ENCODE results near the gene RUNX2.

DNA sequence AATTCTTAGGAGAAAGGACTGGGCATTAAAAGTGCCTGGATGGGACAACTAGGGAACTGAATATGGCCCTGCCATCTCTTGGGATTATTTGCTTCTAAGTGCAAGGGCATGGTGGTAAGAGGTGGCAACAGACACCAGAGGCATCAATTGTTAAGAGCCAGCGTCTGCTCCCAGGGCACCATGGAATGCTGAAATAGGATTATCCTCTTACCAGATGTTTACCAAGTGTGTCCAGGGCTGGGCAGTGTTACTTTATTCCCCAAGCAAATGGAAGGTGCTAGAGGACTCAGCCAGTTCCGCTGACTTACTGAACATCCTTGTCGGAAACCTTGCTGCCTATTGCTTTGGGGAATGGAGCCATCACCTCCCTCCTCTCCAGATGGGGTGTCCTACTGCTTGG is 323.2 kb downstream of the RUNX2 start:
- TF ChIP-seq POLR2A (IDR thresholded peaks at IDR 0.05; ENCODE audit: low read length) (no peak), GATA1 (IDR thresholded peaks at IDR 0.05; ENCODE audit: low read depth, low read length) (no peak)

Data from erythroblast (primary cell).